NCI-H460 (cell line): ENCODE results near the gene LCMT1. TPM values are rescaled to one million over a fixed set of nuclear protein-coding genes. Genes with fewer than 3 reads are reported as not detected.
"Not testable (repeated sequence)": the region's sequence is repeated elsewhere in the genome, so short reads cannot be mapped to it uniquely, and the experiment has no call there.

Experiments
- DNase-seq: peaks from one replicate; pipeline ENCODE4 v3.0.0-alpha.2; 2016; ENCODE audit warnings: low read depth; ENCODE audit errors: extremely low read depth
- small RNA-seq, 2 experiments: library from RNA; depleted of rRNA; stranded (forward); fragments of <200 nt; gene quantifications; one replicate each; pipeline ENCODE3, GENCODE V24; 2014
- total RNA-seq: library from RNA; depleted of rRNA; stranded (reverse); fragments of >200 nt; shearing (Covaris generic); gene quantifications from 2 replicates; pipeline ENCODE4 v1.2.3, GENCODE V29; 2014; rRNA removed

Gene LCMT1
- total RNA-seq, 1 experiment from 2014 or later, result 46.2 TPM

GRCh38 chr16:25181236-25181635 lies 69.7 kb downstream of the LCMT1 start:
- not testable (repeated sequence) for DNase-seq

GRCh38 chr16:25184771-25185170 lies 73.2 kb downstream of the LCMT1 start:
- DNase-seq, result no peak

GRCh38 chr16:25187491-25187795 lies 75.9 kb downstream of the LCMT1 start:
- no peak for DNase-seq

GRCh38 chr16:25189305-25189704 lies 77.8 kb downstream of the LCMT1 start:
- DNase-seq, result no peak

GRCh38 chr16:25192096-25192495 lies 80.6 kb downstream of the LCMT1 start:
- DNase-seq, result no peak

- no peak for DNase-seq
These were observed 82.8 kb downstream of the LCMT1 start for GRCh38 chr16:25194273-25194878.

- no peak for DNase-seq
These were observed 86.5 kb downstream of the LCMT1 start for GRCh38 chr16:25198021-25198420.

- DNase-seq, result no peak
These were observed 87.9 kb downstream of the LCMT1 start for GRCh38 chr16:25199457-25199856.

GRCh38 chr16:25210758-25211157 lies 99.2 kb downstream of the LCMT1 start:
- DNase-seq, result no peak

GRCh38 chr16:25212636-25213035 lies 101.1 kb downstream of the LCMT1 start:
- DNase-seq, result no peak

GRCh38 chr16:25213709-25214397 lies 102.3 kb downstream of the LCMT1 start:
- no peak for DNase-seq

GRCh38 chr16:25217112-25217511 lies 105.6 kb downstream of the LCMT1 start:
- no peak for DNase-seq

GRCh38 chr16:25217921-25218320 lies 106.4 kb downstream of the LCMT1 start:
- DNase-seq, result no peak

GRCh38 chr16:25219070-25219737 lies 107.7 kb downstream of the LCMT1 start:
- DNase-seq, result no peak

GRCh38 chr16:25222959-25223358 lies 111.4 kb downstream of the LCMT1 start:
- DNase-seq, result no peak

GRCh38 chr16:25223964-25224363 lies 112.4 kb downstream of the LCMT1 start:
- no peak for DNase-seq

- DNase-seq, result no peak
These were observed 113.3 kb downstream of the LCMT1 start for GRCh38 chr16:25224731-25225319.

Small RNA genes within 50 kb of the gene (small RNA-seq; reads per million reads assigned to genes)
- gene RN7SL557P, result 0 reads per million in 2 experiments

Other genes starting within 250 kb of the LCMT1 start
- gene ARHGAP17, start 96.4 kb upstream of the LCMT1 start, total RNA-seq, result 13.1 and 14.6 TPM in 2 replicates
- not detected in 2 replicates for gene AQP8, start 105.2 kb downstream of the LCMT1 start, total RNA-seq
- 5.5 and 7.0 TPM in 2 replicates for gene ZKSCAN2, start 146.1 kb downstream of the LCMT1 start, total RNA-seq